ENCODE results near the gene MS4A2. TPM values are rescaled to one million over a fixed set of nuclear protein-coding genes. Genes with fewer than 3 reads are reported as not detected.
A peak's percentile ranks its signal among the peaks of the same experiment; 100 is the strongest.
"Not testable (repeated sequence)": the region's sequence is repeated elsewhere in the genome, so short reads cannot be mapped to it uniquely, and the experiment has no call there.

The MS4A2 gene
- total and polyA plus RNA-seq, 2 experiments from 2014 or later, result not detected

- Histone ChIP-seq H3K27ac (no peak overlapping the region), H3K36me3 (no peaks in the 10 kb centered on the region), H3K27me3 (no peaks in the 10 kb centered on the region), H3K4me3 (no peak overlapping the region), H3K9me3 (ENCODE audit: low read depth) (no peaks in the 10 kb centered on the region), H3K4me1 (ENCODE audit: low read depth) (no peaks in the 10 kb centered on the region)
- no peak for TF ChIP-seq CTCF (IDR thresholded peaks at IDR 0.05; ENCODE audit: low read depth, low read length)
- DNase-seq (ENCODE audit: low read depth in 1 of 2, low spot score in 1 of 2), result no peak
Observed at GRCh38 chr11:60087239-60087638, 1.2 kb upstream of the MS4A2 start.

DNA sequence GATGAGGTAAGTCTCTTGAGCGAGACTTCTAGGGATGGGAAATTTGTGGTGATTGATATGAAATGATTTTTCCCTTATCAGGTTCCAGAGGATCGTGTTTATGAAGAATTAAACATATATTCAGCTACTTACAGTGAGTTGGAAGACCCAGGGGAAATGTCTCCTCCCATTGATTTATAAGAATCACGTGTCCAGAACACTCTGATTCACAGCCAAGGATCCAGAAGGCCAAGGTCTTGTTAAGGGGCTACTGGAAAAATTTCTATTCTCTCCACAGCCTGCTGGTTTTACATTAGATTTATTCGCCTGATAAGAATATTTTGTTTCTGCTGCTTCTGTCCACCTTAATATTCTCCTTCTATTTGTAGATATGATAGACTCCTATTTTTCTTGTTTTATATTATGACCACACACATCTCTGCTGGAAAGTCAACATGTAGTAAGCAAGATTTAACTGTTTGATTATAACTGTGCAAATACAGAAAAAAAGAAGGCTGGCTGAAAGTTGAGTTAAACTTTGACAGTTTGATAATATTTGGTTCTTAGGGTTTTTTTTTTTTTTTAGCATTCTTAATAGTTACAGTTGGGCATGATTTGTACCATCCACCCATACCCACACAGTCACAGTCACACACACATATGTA is 7.1 kb downstream of the MS4A2 start:
- TF ChIP-seq CTCF (IDR thresholded peaks at IDR 0.05; ENCODE audit: low read depth, low read length), result no peak
- no peaks in the 10 kb centered on the region for H3K36me3 ChIP-seq
- H3K27me3 ChIP-seq, result no peaks in the 10 kb centered on the region
- no peaks in the 10 kb centered on the region for H3K9me3 ChIP-seq (ENCODE audit: low read depth)
- no peak overlapping the region for H3K27ac ChIP-seq
- H3K4me1 ChIP-seq (ENCODE audit: low read depth), result no peaks in the 10 kb centered on the region
- H3K4me3 ChIP-seq, result no peak overlapping the region
- DNase-seq (ENCODE audit: low read depth in 1 of 2, low spot score in 1 of 2), result no peak

DNA sequence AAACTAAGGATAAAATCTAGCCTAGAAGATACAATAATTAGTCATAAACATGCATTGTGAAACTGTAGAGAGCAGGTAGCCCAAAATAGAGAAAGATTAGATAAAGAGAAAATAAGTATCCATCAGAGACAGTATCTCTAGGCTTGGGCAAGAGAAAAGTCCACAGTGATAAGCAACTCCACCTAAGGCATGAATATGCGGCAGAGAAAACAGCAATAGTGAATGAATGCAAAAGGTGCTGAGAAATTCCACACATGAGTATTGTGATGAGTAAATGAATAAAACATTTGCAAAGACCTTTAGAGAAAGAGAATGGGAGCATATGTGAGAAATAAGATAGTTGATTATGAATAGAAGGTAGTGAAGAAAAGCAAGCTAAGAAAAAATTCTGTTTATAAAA is 8.7 kb downstream of the MS4A2 start:
- Histone ChIP-seq H3K9me3 (ENCODE audit: low read depth) (no peaks in the 10 kb centered on the region), H3K36me3 (no peaks in the 10 kb centered on the region), H3K4me1 (ENCODE audit: low read depth) (no peaks in the 10 kb centered on the region), H3K4me3 (no peak overlapping the region), H3K27me3 (no peaks in the 10 kb centered on the region), H3K27ac (no peak overlapping the region)
- TF ChIP-seq CTCF (IDR thresholded peaks at IDR 0.05; ENCODE audit: low read depth, low read length), result no peak
- no peak for DNase-seq (ENCODE audit: low read depth in 1 of 2, low spot score in 1 of 2)

DNA sequence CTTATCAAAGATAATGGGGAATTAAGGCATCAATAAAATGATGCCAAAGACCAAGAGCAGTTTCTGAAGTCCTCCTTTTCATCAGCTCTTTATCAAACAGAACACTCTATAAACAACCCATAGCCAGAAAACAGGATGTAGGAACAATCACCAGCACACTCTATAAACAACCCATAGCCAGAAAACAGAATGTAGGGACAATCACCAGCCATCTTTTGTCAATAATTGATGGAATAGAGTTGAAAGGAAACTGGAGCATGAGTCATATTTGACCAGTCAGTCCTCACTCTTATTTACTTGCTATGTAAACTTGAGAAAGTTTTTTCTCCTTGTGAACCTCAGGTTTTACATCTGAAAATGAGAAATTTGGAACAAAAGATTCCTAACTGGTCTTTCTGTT is 10.0 kb downstream of the MS4A2 start:
- Histone ChIP-seq H3K4me1 (ENCODE audit: low read depth) (no peaks in the 10 kb centered on the region), H3K27ac (no peak overlapping the region), H3K9me3 (ENCODE audit: low read depth) (no peaks in the 10 kb centered on the region), H3K36me3 (no peaks in the 10 kb centered on the region), H3K4me3 (no peak overlapping the region), H3K27me3 (no peaks in the 10 kb centered on the region)
- no peak for DNase-seq (ENCODE audit: low read depth in 1 of 2, low spot score in 1 of 2)
- TF ChIP-seq CTCF (IDR thresholded peaks at IDR 0.05; ENCODE audit: low read depth, low read length), result no peak

DNA sequence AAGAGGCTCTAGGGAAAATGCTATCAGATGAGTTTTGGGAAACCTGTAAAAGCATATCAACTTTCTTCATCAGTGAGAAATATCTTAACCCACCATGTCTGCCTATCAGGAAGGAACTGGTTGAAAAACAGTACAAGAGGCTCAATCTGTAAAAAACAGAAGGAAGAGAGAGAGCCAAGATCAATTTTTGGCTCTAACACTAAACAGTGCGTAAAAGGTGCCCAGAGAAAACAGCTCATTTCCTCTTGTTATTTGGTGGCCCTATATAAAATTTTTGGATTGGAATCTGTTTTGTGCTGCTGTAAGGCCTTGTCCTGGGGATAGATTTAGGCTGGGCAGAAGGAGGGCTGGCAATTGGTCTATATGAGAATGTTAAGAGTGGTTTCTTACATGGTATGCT is 12.1 kb downstream of the MS4A2 start:
- no peak overlapping the region for H3K4me3 ChIP-seq
- TF ChIP-seq CTCF (IDR thresholded peaks at IDR 0.05; ENCODE audit: low read depth, low read length), result no peak
- H3K27ac ChIP-seq, result no peak overlapping the region

DNA sequence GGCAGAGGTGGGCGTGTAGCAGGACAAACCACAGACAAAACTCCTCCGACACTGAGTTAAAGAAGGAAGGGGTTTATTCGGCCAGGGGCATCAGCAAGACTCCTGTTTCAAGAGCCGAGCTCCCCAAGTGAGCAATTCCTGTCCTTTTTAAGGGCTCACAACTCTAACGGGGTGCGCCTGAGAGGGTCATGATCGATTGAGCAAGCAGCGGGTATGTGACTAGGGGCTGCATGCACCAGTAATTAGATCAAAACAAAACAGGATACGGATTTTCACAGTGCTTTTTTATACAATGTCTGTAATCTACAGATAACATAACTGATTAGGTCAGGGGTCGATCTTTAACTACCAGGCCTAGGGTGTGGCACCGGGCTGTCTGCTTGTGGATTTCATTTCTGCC is 12.9 kb downstream of the MS4A2 start:
- not testable (repeated sequence) for H3K9me3 ChIP-seq (ENCODE audit: low read depth); H3K4me3 ChIP-seq; DNase-seq (ENCODE audit: low read depth in 1 of 2, low spot score in 1 of 2); H3K27me3 ChIP-seq; H3K27ac ChIP-seq; H3K36me3 ChIP-seq
- peaks cover 11% of the 10 kb centered on the region for H3K4me1 ChIP-seq (ENCODE audit: low read depth)

More for the DNA sequence above, 12.1 kb downstream of the MS4A2 start:
- Histone ChIP-seq H3K36me3 (no peaks in the 10 kb centered on the region), H3K4me1 (ENCODE audit: low read depth) (peaks cover 11% of the 10 kb centered on the region), H3K27me3 (no peaks in the 10 kb centered on the region), H3K9me3 (ENCODE audit: low read depth) (no peaks in the 10 kb centered on the region)
- DNase-seq (ENCODE audit: low read depth in 1 of 2, low spot score in 1 of 2), result no peak

- H3K36me3 ChIP-seq; H3K9me3 ChIP-seq (ENCODE audit: low read depth); H3K27me3 ChIP-seq; H3K27ac ChIP-seq; H3K4me3 ChIP-seq: not testable (repeated sequence)
- peak in 1 of 2 donors; percentile 53 for DNase-seq (ENCODE audit: low read depth in 1 of 2, low spot score in 1 of 2)
- peaks cover 11% of the 10 kb centered on the region for H3K4me1 ChIP-seq (ENCODE audit: low read depth)
Observed at GRCh38 chr11:60104471-60105115, 16.1 kb downstream of the MS4A2 start.

DNA sequence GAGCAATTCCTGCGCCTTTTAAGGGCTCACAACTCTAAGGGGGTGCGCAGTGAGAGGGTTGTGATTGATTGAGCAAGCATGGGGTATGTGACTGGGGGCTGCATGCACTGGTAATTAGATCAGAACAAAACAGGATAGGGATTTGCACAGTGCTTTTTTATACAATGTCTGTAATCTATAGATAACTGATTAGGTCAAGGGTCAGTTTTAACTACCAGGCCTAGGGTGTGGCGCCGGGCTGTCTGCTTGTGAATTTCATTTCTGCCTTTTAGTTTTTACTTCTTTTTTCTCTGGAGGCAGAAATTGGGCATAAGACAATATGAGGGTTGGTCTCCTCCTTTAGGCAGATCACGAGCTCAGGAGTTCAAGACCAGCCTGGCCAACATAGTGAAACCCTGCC is 20.2 kb downstream of the MS4A2 start:
- not testable (repeated sequence) for DNase-seq (ENCODE audit: low read depth in 1 of 2, low spot score in 1 of 2); H3K4me3 ChIP-seq; H3K27ac ChIP-seq; H3K36me3 ChIP-seq; H3K27me3 ChIP-seq; H3K9me3 ChIP-seq (ENCODE audit: low read depth)
- peaks cover 16% of the 10 kb centered on the region for H3K4me1 ChIP-seq (ENCODE audit: low read depth)
